Left ventricle myocardium inferior (tissue), 1 donor: ENCODE data around the gene LRRC8E. TPM values are rescaled to one million over a fixed set of nuclear protein-coding genes. Genes with fewer than 3 reads are reported as not detected.

Experiments
- DNase-seq: peaks from one replicate; pipeline ENCODE4 v3.0.0-alpha.2; 2020
- H3K27ac ChIP-seq: fragments of 200-600 bp; replicated peaks from 2 replicates; pipeline ENCODE4 v1.8.0; 2021
- H3K27me3 ChIP-seq: fragments of 200-600 bp; 2 replicates; pipeline ENCODE4 v1.8.0; 2021; ENCODE audit warnings: low read depth
- H3K36me3 ChIP-seq: fragments of 200-600 bp; 2 replicates; pipeline ENCODE4 v1.8.0; 2021
- H3K4me1 ChIP-seq: fragments of 200-600 bp; 2 replicates; pipeline ENCODE4 v1.8.0; 2021
- H3K4me3 ChIP-seq: fragments of 200-600 bp; 2 replicates; pipeline ENCODE4 v1.8.0; 2021; ENCODE audit warnings: mild to moderate bottlenecking, moderate library complexity
- H3K9me3 ChIP-seq: fragments of 200-600 bp; replicated peaks from 2 replicates; pipeline ENCODE4 v1.8.0; 2021
- CTCF ChIP-seq: fragments of 200-600 bp; IDR thresholded peaks from 2 replicates; pipeline ENCODE4 v1.8.0; 2021; ENCODE audit warnings: antibody characterized with exemption, mild to moderate bottlenecking, borderline replicate concordance
- intact Hi-C: fragments of 100-400 bp; cut with micrococcal nuclease; formaldehyde crosslinking; loops from one replicate; pipeline ENCODE4 v1.11.0; 2022
- long read RNA-seq: library from polyadenylated mRNA; unstranded; transcript quantifications from one replicate; pipeline ENCODE4 v2.0.0, GENCODE V29; 2021
- total RNA-seq: library from RNA; stranded (reverse); fragmentation: NEBNext Ultra II Directional; extraction: Animal tissue kit (Norgen Biotek cat#: 25700); gene quantifications from one replicate; pipeline ENCODE4 v1.2.1, GENCODE V29; 2021
- donor health status: DM: no; HTN: yes; CAD: no; lungs with severe emphysema.

The LRRC8E gene
- total RNA-seq, result 0.44 TPM
- long read RNA-seq, partial matches to known transcripts, result 0 of 5 reads
- long read RNA-seq, other reads (novel, unspliced or antisense), result 1 of 5 reads

DNA sequence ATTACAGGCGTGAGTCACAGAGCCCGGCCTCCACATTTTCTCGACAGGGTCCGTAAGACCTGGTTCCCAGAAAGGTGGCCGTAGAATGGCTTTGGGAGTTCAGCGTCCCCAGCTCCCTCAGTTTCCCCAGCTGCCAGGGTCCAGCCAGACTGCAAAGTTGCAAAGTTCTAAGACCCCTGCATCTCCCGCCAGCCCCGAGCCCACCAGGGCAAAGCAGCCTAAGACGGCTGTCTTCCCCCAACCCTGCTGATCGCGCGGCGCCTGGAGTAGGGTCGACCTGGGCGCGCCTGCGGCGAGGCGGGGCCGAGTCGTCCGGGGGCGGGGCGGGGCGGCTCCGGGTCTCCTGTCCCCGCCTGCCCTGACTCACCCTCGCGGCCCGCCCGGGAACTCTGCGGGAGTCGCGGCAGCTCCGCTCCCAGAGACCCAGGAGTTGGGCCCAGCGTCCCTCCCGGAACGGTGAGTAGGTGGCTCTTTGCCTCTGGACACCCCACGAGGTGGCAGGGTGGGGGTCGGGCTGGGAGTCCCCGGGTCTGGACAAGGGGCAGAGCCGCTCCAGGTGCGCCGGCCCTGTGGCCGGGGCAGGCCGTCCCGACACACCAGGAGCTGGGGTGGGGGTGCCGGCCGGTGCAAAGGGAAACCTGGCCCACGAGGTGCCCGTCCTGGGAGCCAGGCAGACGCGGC, at the start of gene LRRC8E:
Gene LRRC8E, plus strand, starts transcription at position 366 of the 681 bp plus-strand sequence. CDS start 7,094 bp downstream, outside the sequence.
- peaks cover 8% of the 10 kb centered on the region for H3K4me1 ChIP-seq
- H3K36me3 ChIP-seq, result no peaks in the 10 kb centered on the region
- TF ChIP-seq CTCF, result no peak
- no peaks in the 10 kb centered on the region for H3K9me3 ChIP-seq
- peaks cover 51% of the 10 kb centered on the region for H3K27me3 ChIP-seq
- peak within 1 kb of the TSS; percentile 65 for H3K4me3 ChIP-seq
- DNase-seq, result no peak
- H3K27ac ChIP-seq, result no peak within 1 kb of the TSS
- intact Hi-C loops, result no loop called here

DNA sequence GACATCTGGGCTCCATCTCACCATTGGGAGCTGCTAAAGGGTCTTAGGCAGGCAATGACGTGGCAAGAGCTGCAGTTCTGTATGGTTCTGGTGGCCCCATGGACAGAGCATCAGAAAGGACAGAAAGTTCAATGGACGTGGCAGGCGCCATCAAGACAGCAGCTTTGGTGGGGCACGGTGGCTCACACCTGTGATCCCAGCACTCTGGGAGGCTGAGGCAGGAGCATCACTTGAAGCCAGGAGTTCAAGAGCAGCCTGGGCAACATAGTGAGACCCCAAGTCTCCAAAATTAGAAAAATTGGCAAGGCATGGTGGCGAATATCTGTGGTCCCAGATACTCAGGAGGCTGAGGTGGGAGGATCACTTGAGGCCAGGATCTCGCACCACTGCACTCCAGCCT, 48.8 kb upstream of the LRRC8E start:
- no peak for TF ChIP-seq CTCF
- DNase-seq, result no peak
- Histone ChIP-seq H3K4me1 (no peaks in the 10 kb centered on the region), H3K27me3 (no peaks in the 10 kb centered on the region), H3K36me3 (no peaks in the 10 kb centered on the region), H3K4me3 (no peak overlapping the region), H3K27ac (no peak overlapping the region), H3K9me3 (no peaks in the 10 kb centered on the region)
- intact Hi-C loops, result no loop called here

DNA sequence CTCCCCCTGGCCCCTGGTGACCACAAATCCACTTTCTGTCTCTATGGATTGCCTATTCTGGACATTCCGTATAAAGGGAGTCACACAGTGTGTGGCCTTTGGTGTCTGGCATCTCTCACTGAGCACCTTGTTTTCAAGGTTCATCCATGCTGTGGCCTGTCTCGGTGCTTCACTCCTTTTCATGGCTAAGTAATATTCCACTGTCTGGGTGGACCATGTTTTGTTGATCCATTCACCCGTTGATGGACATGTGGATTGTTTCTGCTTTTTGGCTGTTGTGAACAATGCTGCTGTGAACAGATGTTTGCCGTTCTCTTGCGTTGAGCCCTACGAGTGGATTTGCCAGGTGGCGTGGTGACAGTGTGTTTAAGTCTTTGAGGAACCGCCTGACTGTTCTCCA, 47.7 kb upstream of the LRRC8E start:
- Histone ChIP-seq H3K4me3 (no peak overlapping the region), H3K27me3 (no peaks in the 10 kb centered on the region), H3K9me3 (no peaks in the 10 kb centered on the region), H3K27ac (no peak overlapping the region), H3K4me1 (no peaks in the 10 kb centered on the region), H3K36me3 (no peaks in the 10 kb centered on the region)
- DNase-seq, result no peak
- intact Hi-C loops, result no loop called here
- no peak for TF ChIP-seq CTCF

- Histone ChIP-seq H3K36me3 (no peaks in the 10 kb centered on the region), H3K27ac (no peak overlapping the region), H3K4me1 (no peaks in the 10 kb centered on the region), H3K27me3 (no peaks in the 10 kb centered on the region), H3K4me3 (no peak overlapping the region), H3K9me3 (no peaks in the 10 kb centered on the region)
- DNase-seq, result peak; percentile 3
- no peak for TF ChIP-seq CTCF
- intact Hi-C loops, result no loop called here
Measured at GRCh38 chr19:7841751-7842660, 46.3 kb upstream of the LRRC8E start.

- intact Hi-C loops, result no loop called here
- Histone ChIP-seq H3K9me3 (no peaks in the 10 kb centered on the region), H3K4me3 (no peak overlapping the region), H3K36me3 (no peaks in the 10 kb centered on the region), H3K27me3 (no peaks in the 10 kb centered on the region), H3K27ac (no peak overlapping the region), H3K4me1 (no peaks in the 10 kb centered on the region)
- no peak for DNase-seq
- no peak for TF ChIP-seq CTCF
Measured at GRCh38 chr19:7842661-7843294, 45.5 kb upstream of the LRRC8E start.
